GM20431 (cell line): Measurements from ENCODE around the gene ZNF213.

Experiments used
- in situ Hi-C: fragments of 300-500 bp; cut with MseI, MboI; formaldehyde crosslinking; loops from one replicate; pipeline ENCODE4 v1.15.0; 2020; ENCODE audit warnings: low sequenced_read_pairs; ENCODE audit not compliant: unreplicated experiment

ZNF213 gene

GRCh38 chr16:3145660-3146059 lies 10.8 kb downstream of the ZNF213 start:
- in situ Hi-C loops, result no loop called here

- in situ Hi-C loops, result no loop called here
These were observed 12.4 kb downstream of the ZNF213 start for GRCh38 chr16:3147046-3147756.

DNA sequence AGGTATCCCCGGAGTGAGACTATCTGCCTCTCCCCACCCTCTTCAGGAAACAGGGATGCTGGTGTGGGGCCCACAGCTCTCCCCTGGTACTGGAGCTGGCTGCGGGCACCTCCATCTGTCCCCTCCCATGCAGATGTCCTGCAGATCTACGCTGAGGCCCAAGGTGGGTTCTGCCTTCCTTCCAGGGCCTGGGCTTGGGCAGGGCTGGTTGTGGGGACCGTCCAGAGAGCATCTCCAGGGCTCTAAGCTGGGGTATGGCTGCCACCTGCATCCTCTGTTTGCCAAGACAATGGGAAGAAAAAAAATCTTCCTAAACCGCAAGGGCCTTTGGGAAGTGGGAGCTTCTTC lies 12.9 kb downstream of the ZNF213 start:
- in situ Hi-C loops, result no loop called here

- in situ Hi-C loops, result no loop called here
These were observed 13.7 kb downstream of the ZNF213 start for GRCh38 chr16:3148256-3149192.

GRCh38 chr16:3149193-3149530 lies 14.3 kb downstream of the ZNF213 start:
- in situ Hi-C loops, result no loop called here

DNA sequence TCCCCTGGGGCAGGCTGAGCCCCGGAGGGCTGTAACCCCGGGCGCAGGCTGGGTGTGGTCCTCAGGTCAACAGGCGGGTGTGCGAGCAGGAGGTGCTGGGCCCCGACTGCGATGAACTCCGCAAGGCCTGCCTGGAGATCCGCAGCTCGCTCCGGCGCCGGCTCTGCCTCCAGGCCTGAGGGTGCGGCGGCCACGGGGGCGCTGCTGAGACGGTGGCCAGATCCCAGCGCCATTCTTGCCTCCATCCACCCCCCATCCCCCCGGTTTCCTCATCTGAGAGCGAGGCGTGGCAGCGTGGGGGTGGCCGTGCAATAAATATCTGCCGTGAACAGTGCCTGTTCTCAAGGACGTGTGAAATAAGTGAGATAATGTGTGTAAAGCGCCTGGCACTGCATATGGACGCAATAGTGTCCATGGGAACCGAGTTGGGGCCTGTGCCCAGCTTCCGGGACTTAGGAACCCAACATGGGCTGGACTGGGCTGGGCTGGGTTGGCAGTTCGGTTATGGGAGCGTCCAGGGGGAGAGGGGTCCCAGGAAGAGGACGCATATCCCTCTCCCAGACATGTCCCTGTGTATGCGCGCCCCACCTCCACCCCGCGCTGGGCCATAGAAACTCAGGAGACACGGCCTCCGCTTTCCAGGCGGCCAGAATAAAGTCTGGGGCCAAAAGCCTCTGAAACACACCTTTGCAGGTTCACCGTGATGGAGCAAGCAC lies 15.0 kb downstream of the ZNF213 start:
- in situ Hi-C loops, result no loop called here

DNA sequence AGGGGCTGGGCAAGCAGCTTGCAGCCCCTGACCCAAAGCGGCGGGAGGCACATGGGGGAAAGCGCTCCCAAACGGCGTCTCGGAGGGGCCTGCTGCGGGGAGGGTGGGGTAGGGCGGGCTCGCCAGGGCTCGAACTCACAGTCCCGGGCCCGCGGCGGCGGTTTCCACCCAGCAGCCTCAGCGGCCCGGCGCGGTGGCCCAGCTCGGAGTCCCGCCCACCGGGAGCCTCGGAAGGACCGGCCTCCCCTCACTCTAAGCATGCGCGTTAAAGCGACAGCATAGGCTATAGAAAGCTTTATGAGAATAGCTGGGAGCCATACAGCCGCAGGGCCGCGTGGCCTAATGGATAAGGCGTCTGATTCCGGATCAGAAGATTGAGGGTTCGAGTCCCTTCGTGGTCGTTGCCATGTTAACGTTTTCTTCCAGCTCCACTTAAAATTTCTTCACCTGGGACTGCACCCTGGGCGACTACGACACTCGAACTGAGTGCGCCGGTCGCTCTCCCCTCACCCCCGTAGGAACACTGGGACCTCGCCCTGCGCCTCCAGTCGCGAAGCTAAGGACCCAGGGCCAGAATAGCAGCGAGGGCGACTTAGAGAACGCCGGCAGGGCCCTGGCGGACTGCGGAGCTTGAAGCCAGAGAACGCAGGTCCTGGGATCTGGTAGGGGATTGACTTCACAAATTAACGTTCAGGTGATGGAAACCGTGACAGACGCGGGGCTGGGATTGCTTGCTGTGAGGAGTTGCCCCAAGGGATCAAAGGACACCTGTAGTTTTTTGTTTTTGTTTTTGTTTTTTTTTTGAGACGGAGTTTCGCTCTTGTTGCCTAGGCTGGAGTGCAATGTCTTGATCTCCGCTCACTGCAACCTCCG lies 15.8 kb downstream of the ZNF213 start:
- in situ Hi-C loops, result no loop called here

DNA sequence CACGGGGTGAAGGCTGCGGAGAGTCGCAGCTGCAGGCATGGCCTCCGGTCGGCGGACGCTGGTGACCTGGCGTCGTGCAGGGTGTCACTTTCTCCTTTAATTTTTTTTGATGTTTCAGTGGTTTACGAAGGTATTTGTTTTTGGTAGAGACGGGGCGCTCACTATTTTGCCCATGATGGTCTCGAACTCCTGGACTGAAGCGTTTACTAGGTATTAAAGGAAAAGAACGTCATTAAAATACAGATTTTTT lies 17.1 kb downstream of the ZNF213 start:
- in situ Hi-C loops, result no loop called here

- in situ Hi-C loops, result no loop called here
These were observed 17.6 kb downstream of the ZNF213 start for GRCh38 chr16:3152277-3152990.

- in situ Hi-C loops, result no loop called here
These were observed 18.2 kb downstream of the ZNF213 start for GRCh38 chr16:3152991-3153368.

GRCh38 chr16:3155181-3155580 lies 20.4 kb downstream of the ZNF213 start:
- in situ Hi-C loops, result no loop called here

GRCh38 chr16:3155972-3156371 lies 21.1 kb downstream of the ZNF213 start:
- in situ Hi-C loops, result no loop called here

DNA sequence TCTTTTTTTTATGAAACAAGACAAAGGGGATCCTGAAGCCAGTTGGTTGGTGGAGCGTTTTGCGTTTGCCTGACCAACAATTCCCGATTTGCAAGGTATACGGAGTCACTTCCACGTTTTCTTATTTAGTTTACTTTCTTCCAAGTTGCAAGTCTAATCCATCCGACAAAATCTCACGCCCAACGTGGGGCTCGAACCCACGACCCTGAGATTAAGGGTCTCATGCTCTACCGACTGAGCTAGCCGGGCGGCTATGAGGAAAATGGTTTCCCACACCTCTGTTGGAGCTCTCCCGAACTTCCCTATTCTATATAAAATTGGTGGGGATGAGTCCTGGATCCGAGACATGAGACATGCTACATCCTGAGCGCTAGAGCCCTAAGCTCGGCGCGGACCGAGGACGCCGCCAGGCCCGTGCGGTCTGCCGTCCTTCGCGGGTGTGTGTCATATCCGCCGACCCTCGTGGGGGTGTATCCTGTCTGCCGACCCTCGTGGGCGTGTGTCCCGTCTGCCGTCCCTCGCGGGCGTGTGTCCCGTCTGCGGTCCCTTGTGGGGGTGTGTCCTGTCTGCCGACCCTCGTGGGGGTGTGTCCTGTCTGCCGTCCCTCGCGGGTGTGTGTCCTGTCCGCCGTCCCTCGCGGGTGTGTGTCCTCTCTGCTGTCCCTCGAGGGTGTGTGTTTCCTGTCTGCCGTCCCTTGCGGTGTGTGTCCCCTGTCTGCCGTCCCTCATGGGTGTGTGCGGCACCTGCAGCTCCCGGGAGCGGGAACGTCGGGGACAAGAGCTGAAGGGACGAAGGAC lies 22.6 kb downstream of the ZNF213 start:
- in situ Hi-C loops, result no loop called here

DNA sequence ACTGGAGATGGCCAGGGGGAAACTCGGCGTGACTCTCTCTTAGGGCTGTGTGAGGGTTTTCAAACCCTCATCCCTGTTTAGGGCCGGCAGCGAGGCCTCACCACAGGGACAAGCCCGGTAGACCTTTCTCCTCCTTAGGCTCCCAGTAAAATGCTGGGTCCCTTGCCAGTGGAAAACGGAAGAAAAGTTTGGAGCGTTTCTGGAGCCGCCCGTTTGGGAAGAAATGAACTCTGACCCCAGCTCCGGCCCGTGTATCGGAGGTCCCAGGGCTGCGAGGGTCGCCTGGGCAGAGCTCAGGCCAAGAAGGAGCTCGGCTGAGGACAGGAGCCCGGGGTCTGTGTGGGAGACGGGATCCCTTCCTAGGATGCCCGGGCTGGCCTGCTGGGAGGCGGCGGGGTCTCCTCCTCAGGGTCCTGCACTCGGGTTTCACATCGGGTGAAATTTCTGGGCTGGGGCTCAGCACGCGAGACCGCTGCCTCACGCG lies 23.2 kb downstream of the ZNF213 start:
- in situ Hi-C loops, result no loop called here

DNA sequence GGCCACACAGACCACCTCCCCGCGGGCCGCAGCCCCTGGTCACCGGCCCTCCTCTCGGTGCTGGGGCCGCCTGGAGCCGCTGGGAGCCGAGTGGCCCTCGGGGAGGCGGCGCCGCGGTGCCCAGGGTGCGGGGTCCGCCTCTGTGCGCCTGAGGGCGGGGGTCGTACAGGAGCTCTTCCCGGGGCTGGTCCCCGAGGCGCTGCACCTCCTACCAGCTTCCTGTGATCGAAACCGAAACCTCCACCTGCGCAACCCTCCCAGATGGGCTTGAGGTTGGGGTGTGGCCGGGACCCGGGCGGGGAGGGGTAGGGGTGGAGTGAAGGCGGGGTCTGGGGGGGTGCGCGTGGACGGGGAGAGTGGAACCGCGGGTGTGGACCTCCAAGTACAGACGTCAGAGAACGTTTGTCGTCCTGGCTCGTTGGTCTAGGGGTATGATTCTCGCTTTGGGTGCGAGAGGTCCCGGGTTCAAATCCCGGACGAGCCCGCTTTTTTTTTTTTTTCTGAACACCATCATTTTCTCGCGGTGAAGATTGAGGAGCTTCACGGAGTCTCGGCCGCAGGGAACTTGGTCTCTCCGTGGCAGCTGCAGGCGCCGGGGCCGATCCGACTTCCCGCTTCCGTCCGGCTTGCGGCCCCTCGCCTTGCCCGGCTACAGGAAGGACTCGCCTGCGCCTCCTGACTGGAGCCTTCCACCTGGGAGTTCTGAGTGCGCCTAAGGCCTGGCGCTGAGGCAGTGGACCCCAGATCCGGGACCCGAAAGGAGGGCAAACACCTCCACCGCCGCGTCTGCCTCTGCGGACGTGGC lies 23.9 kb downstream of the ZNF213 start:
- in situ Hi-C loops, result no loop called here

DNA sequence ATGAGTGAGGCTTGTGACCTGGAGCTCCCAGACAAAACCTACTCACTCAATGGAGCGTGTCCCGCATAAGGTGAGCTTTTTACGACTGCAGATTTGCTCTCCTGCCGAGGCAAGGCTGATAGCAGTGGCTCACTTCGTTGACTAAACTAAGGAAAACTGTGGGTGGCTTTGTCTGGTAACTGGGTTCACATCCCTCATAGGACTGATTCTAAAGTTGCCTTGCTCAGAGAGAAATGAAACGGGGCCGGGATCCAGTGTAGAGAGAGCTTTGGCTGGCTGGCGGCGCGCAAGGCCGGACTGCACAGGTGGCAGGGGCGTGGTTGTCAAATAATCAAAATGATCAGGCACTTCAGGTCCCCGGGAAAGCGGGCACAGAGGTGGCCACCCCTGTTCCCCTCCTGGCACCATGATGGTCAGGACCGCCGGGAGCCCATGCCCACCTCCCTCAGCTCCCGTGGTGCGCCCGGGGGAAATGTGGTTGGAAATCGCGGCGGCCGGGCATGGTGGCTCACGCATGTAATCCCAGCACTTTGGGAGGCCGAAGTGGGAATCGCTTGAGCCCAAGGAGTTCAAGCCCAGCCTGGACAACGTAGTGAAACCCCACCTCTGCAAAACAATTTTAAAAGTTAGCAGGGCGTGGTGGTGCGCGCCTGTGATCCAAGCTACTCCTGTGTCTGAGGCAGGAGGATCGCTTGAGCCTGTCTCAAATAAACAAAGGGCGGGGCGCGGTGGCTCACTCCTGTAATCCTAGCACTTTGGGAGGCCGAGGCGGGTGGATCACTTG lies 26.6 kb downstream of the ZNF213 start:
- in situ Hi-C loops, result no loop called here
